Pancreas (tissue), 10 donors: Measurements from ENCODE around the gene UNC13A. TPM values are rescaled to one million over a fixed set of nuclear protein-coding genes. Genes with fewer than 3 reads are reported as not detected.

Experiments
- ATAC-seq, 4 donors: fragments of 200-7000 bp; cut with Tn5 transposase; one replicate each; pipeline versions ENCODE4 v1.8.0 to v1.9.1; 2020; ENCODE audit warnings: mild to moderate bottlenecking in 4 of 4, moderate library complexity in 4 of 4
- DNase-seq, 6 donors: peaks; one replicate each; pipeline ENCODE4 v3.0.0-alpha.2; 2020
- FAIRE-seq: peaks from 2 replicates; lab custom pipeline; 2012; peaks lifted over from hg19 to GRCh38; lab: Jason Lieb, UNC
- H3K27ac ChIP-seq, 4 donors: fragments of 200-600 bp; sonication (generic); 1 replicate in 3 of 4; 2 replicates in 1 of 4; pipeline versions ENCODE4 v1.5.0 to v1.8.0; 2020
- H3K27me3 ChIP-seq, 4 donors: fragments of 200-600 bp; one replicate each; pipeline ENCODE4 v1.8.0; 2021
- H3K36me3 ChIP-seq, 3 donors: fragments of 200-600 bp; sonication (generic) in 1 of 3; one replicate each; pipeline versions ENCODE4 v1.5.0 to v1.8.0; 2020 to 2021
- H3K4me1 ChIP-seq, 3 donors: fragments of 200-600 bp; one replicate each; pipeline ENCODE4 v1.8.0; 2021
- H3K4me3 ChIP-seq, 4 donors: fragments of 200-600 bp; sonication (generic) in 2 of 4; one replicate each; pipeline versions ENCODE4 v1.5.0 to v1.8.0; 2020 to 2021
- H3K9me3 ChIP-seq, 4 donors: fragments of 200-600 bp; one replicate each; pipeline ENCODE4 v1.8.0; 2021
- WGBS, 2 donors: extraction: QIAGEN DNeasy Blood & Tissue Kit; methylation state at CpG; one replicate each; pipeline ENCODE4 v1.1.7; 2013; 5-methylcytosine and 5-hydroxymethylcytosine counted together
- intact Hi-C, 3 donors: fragments of 100-400 bp; cut with DNase I; formaldehyde crosslinking; loops; one replicate each; pipeline versions ENCODE4 v1.11.1 to v1.14.2; 2022
- polyA plus RNA-seq, 2 donors: library from polyadenylated mRNA; stranded (reverse); fragments of 200-250 nt; gene quantifications; one replicate each; pipeline ENCODE4 v1.2.3, GENCODE V29; 2013
- total RNA-seq, 6 donors: library from RNA; stranded (reverse); fragmentation: NEBNext Ultra II Directional in 4 of 6; extraction: Animal tissue kit (Norgen Biotek cat#: 25700) in 4 of 6; gene quantifications; one replicate each; pipeline versions ENCODE4 v1.2.1 to v1.2.4, GENCODE V29; 2021 to 2023
- TF ChIP-seq, protein P1 (sequence below), 4 donors: fragments of 200-600 bp; sonication (generic) in 3 of 4; IDR thresholded peaks; one replicate each; pipeline versions ENCODE4 v1.5.0 to v1.8.0; 2021; ENCODE audit warnings: antibody characterized with exemption in 4 of 4
- donor health status: healthy with polysubstance abuse.
- donor health status: DM: no; HTN: no; CAD: no; lungs with moderate emphysema.
- donor health status: DM: no; HTN: no; CAD: no.
- donor health status: control.
- donor health status: control.
- donor health status: Bipolar disorder and iron deficiency.
- donor health status: DM: yes; HTN: yes; CAD: no.
- donor health status: DM: no; HTN: no; CAD: no.
- donor health status: DM: no; HTN: no; CAD: no.
- donor health status: DM: yes; HTN: yes; CAD: no.

Gene UNC13A
- total and polyA plus RNA-seq, 8 donors = 0.92 to 10.5 (median 2.2) TPM

DNA sequence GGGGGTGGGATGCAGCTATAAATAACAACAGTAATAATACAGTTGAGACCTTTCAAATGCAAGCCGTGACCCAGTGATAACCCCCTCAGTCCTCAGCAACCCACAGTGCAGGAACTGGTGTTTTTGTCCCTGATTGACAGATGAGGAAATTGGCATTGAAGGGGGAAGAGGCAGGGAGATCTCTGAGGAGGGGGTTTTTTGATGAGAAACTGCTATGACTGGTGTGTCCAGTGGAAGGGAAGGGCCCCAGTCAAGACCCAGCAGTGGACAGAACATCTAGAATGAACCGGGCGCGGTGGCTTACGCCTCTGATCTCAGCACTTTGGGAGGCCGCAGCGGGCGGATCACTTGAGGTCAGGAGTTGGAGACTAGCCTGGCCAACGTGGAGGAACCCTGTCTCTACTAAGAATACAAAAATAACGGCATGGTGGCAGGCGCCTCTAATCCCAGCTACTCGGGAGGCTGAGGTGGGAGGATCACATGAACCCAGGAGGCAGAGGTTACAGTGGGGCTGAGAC, 33.0 kb upstream of the UNC13A start:
- Histone ChIP-seq H3K4me1 (peaks cover 5 to 8% (median 6%) of the 10 kb centered on the region in 3 donors), H3K36me3 (peaks cover 2 to 25% (median 4%) of the 10 kb centered on the region in 3 donors), H3K27me3 (no peaks in the 10 kb centered on the region), H3K27ac (no peak overlapping the region), H3K9me3 (no peaks in the 10 kb centered on the region), H3K4me3 (peak overlapping the region in 1 of 4 donors; percentile 92)
- DNase-seq = no peak
- WGBS, 2 donors = 79 to 80% methylated on average over 12 of the region's 12 CpGs
- intact Hi-C loops = no loop called here
- FAIRE-seq = no peak
- TF ChIP-seq, protein P1, sequence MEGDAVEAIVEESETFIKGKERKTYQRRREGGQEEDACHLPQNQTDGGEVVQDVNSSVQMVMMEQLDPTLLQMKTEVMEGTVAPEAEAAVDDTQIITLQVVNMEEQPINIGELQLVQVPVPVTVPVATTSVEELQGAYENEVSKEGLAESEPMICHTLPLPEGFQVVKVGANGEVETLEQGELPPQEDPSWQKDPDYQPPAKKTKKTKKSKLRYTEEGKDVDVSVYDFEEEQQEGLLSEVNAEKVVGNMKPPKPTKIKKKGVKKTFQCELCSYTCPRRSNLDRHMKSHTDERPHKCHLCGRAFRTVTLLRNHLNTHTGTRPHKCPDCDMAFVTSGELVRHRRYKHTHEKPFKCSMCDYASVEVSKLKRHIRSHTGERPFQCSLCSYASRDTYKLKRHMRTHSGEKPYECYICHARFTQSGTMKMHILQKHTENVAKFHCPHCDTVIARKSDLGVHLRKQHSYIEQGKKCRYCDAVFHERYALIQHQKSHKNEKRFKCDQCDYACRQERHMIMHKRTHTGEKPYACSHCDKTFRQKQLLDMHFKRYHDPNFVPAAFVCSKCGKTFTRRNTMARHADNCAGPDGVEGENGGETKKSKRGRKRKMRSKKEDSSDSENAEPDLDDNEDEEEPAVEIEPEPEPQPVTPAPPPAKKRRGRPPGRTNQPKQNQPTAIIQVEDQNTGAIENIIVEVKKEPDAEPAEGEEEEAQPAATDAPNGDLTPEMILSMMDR (IDR thresholded peaks at IDR 0.05) = no peak
- no peak for ATAC-seq

- Histone ChIP-seq H3K4me1 (peaks cover 5 to 8% (median 6%) of the 10 kb centered on the region in 3 donors), H3K36me3 (peaks cover 0 to 19% (median 0%) of the 10 kb centered on the region in 3 donors), H3K27ac (no peak overlapping the region), H3K9me3 (no peaks in the 10 kb centered on the region), H3K4me3 (peak overlapping the region; percentile 69 to 98 (median 90)), H3K27me3 (no peaks in the 10 kb centered on the region)
- FAIRE-seq (no peak), DNase-seq (no peak), ATAC-seq (no peak)
- 12 to 15% methylated on average over 7 of the region's 7 CpGs for WGBS, 2 donors
- intact Hi-C loops = no loop called here
- TF ChIP-seq, protein P1 (IDR thresholded peaks at IDR 0.05) = no peak
Measured at GRCh38 chr19:17720440-17720839, 32.3 kb upstream of the UNC13A start.

DNA sequence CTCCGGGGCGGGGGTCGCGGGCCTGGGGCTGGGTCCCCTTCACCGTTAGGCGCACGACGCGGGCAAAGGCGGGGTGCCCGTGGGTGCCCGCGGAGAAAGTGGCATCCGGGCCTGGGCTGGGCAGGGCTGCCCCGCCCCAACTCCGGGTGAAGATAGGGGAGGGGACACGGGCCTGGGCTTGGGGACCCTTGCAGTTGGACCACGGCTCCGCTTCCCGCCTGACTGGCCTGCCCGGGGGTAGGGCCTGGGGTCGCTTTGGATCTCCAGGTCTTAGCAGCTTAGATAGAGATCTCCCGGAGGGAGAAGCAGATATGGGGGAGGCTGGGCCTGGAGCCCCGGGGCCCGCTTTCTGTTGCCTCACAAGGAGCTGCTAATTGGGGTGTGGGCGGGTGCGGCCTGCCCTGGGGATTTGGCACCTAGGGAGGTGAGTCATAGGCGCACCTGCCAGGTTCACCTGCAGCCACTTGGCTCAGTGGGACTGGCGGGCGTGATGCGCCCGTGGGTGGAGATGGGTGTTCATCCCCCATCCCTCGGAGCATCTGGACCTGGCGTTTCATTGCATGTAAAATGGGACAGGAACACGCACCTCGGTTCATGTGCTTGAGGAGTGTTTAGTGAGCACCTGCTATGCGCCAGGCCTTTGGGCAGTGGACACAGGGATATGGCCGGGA, 31.7 kb upstream of the UNC13A start:
- DNase-seq (peak; percentile 51 to 86 (median 74)), FAIRE-seq (no peak), ATAC-seq (peak; percentile 64 to 79 (median 74))
- H3K4me3 ChIP-seq = peak overlapping the region; percentile 69 to 98 (median 90)
- intact Hi-C loops = no loop called here
- no peaks in the 10 kb centered on the region for H3K27me3 ChIP-seq
- peak overlapping the region in 3 of 4 donors; percentile 3 to 60 (median 50) for H3K27ac ChIP-seq
- H3K36me3 ChIP-seq = peaks cover 0 to 13% (median 0%) of the 10 kb centered on the region in 3 donors
- WGBS, 2 donors = 2% methylated on average over 37 to 38 of the region's 38 CpGs
- H3K4me1 ChIP-seq = peaks cover 5 to 8% (median 6%) of the 10 kb centered on the region in 3 donors
- TF ChIP-seq, protein P1 (IDR thresholded peaks at IDR 0.05) = no peak
- no peaks in the 10 kb centered on the region for H3K9me3 ChIP-seq

- Histone ChIP-seq H3K4me3 (peak within 1 kb of the TSS; percentile 69 to 98 (median 90)), H3K27ac (peak within 1 kb of the TSS in 3 of 4 donors; percentile 3 to 60 (median 50)), H3K4me1 (peaks cover 5 to 8% (median 6%) of the 10 kb centered on the region in 3 donors), H3K27me3 (no peaks in the 10 kb centered on the region), H3K36me3 (peaks cover 0 to 6% (median 0%) of the 10 kb centered on the region in 3 donors), H3K9me3 (no peaks in the 10 kb centered on the region)
- no peak for FAIRE-seq
- TF ChIP-seq, protein P1 (IDR thresholded peaks at IDR 0.05) = no peak
- peak in 5 of 6 donors; percentile 27 to 83 (median 65) for DNase-seq
- 3% methylated on average over 42 to 53 of the region's 53 CpGs for WGBS, 2 donors
- intact Hi-C loops = no loop called here
- peak; percentile 59 to 85 (median 71) for ATAC-seq
Measured at GRCh38 chr19:17718947-17719711, 31.0 kb upstream of the UNC13A start, which contains the start of gene MAP1S. Gene MAP1S, plus strand, starts transcription at chr19:17719480. Its CDS starts 23 bp downstream, at chr19:17719503.
